Subcutaneous abdominal adipose tissue (tissue), 5 donors: ENCODE results near the gene KCNC2.

Experiments
- H3K27ac ChIP-seq: one replicate; pipeline ENCODE4 v1.7.0; 2013; ENCODE audit warnings: low read depth, mild to moderate bottlenecking, inconsistent platforms, low read length, moderate library complexity
- H3K27me3 ChIP-seq, 5 donors: one replicate each; pipeline ENCODE4 v1.7.0; 2013; ENCODE audit warnings: low read length in 5 of 5, inconsistent platforms in 1 of 5; ENCODE audit not compliant: control insufficient read depth in 5 of 5, insufficient read depth in 4 of 5
- H3K36me3 ChIP-seq, 5 donors: one replicate each; pipeline ENCODE4 v1.7.0; 2013; ENCODE audit warnings: low read length in 5 of 5; ENCODE audit not compliant: control insufficient read depth in 5 of 5, insufficient read depth in 5 of 5
- H3K4me1 ChIP-seq, 5 donors: one replicate each; pipeline ENCODE4 v1.7.0; 2013; ENCODE audit warnings: low read length in 5 of 5, mild to moderate bottlenecking in 3 of 5, moderate library complexity in 1 of 5; ENCODE audit not compliant: control insufficient read depth in 5 of 5, insufficient read depth in 5 of 5
- H3K4me3 ChIP-seq, 5 donors: one replicate each; pipeline ENCODE4 v1.7.0; 2013; ENCODE audit warnings: low read length in 5 of 5, low read depth in 1 of 5
- H3K9ac ChIP-seq, 5 donors: one replicate each; pipeline ENCODE4 v1.7.0; 2013; ENCODE audit warnings: low read length in 5 of 5, mild to moderate bottlenecking in 4 of 5, moderate library complexity in 3 of 5
- H3K9me3 ChIP-seq, 5 donors: one replicate each; pipeline ENCODE4 v1.7.0; 2013; ENCODE audit warnings: low read length in 5 of 5; ENCODE audit not compliant: control insufficient read depth in 5 of 5
- donor health status: healthy.
- donor health status: healthy.
- donor health status: healthy.
- donor health status: healthy.
- donor health status: healthy.

Gene KCNC2

GRCh38 chr12:75011120-75011519, 198.5 kb downstream of the KCNC2 start:
- no peak overlapping the region for H3K9ac ChIP-seq
- no peak overlapping the region for H3K27ac ChIP-seq
- no peaks in the 10 kb centered on the region for H3K36me3 ChIP-seq
- no peak overlapping the region for H3K4me3 ChIP-seq
- no peaks in the 10 kb centered on the region for H3K4me1 ChIP-seq
- H3K9me3 ChIP-seq, result peaks cover 0 to 16% (median 4%) of the 10 kb centered on the region in 5 donors
- H3K27me3 ChIP-seq, result no peaks in the 10 kb centered on the region

GRCh38 chr12:75007133-75007532, 202.5 kb downstream of the KCNC2 start:
- H3K9me3 ChIP-seq, result peaks cover 0 to 3% (median 0%) of the 10 kb centered on the region in 5 donors
- H3K9ac ChIP-seq, result no peak overlapping the region
- no peaks in the 10 kb centered on the region for H3K4me1 ChIP-seq
- no peaks in the 10 kb centered on the region for H3K36me3 ChIP-seq
- H3K4me3 ChIP-seq, result no peak overlapping the region
- no peaks in the 10 kb centered on the region for H3K27me3 ChIP-seq
- H3K27ac ChIP-seq, result no peak overlapping the region

GRCh38 chr12:75000120-75000519, 209.5 kb downstream of the KCNC2 start:
- Histone ChIP-seq H3K27ac (no peak overlapping the region), H3K27me3 (no peaks in the 10 kb centered on the region), H3K36me3 (no peaks in the 10 kb centered on the region), H3K9me3 (no peaks in the 10 kb centered on the region), H3K4me1 (no peaks in the 10 kb centered on the region), H3K9ac (no peak overlapping the region), H3K4me3 (no peak overlapping the region)

- H3K4me1 ChIP-seq, result no peaks in the 10 kb centered on the region
- H3K27ac ChIP-seq, result no peak overlapping the region
Observed at GRCh38 chr12:74999474-74999873, 210.2 kb downstream of the KCNC2 start.

More at GRCh38 chr12:74999474-74999873, 210.2 kb downstream of the KCNC2 start:
- Histone ChIP-seq H3K9ac (no peak overlapping the region), H3K27me3 (no peaks in the 10 kb centered on the region), H3K9me3 (no peaks in the 10 kb centered on the region), H3K36me3 (no peaks in the 10 kb centered on the region), H3K4me3 (no peak overlapping the region)
